Stimulated activated CD4-positive, alpha-beta T cell treated with anti-CD3 and anti-CD28 coated beads, Interleukin-12 subunit alpha, Interleukin-12 subunit beta, amount 100 ng/mL, for 24 hours (primary cell): Measurements from ENCODE around the gene NSUN6.

ENCODE experiments used
- DNase-seq, 2 experiments: peaks; one replicate each; pipeline ENCODE4 v3.0.0-alpha.2; 2020; ENCODE audit warnings: low read depth in 2 of 2

NSUN6 gene

GRCh38 chr10:18651324-18652007 lies at the start of gene NSUN6:
Gene NSUN6, minus strand, starts transcription at chr10:18651587. Its CDS starts 384 bp downstream, at chr10:18651203.
- peak; percentile 88 to 89 for DNase-seq

- no peak for DNase-seq
These were observed 48.8 kb upstream of the NSUN6 start for GRCh38 chr10:18699849-18700840.

- no peak for DNase-seq
These were observed 39.2 kb upstream of the NSUN6 start for GRCh38 chr10:18690541-18690940.

GRCh38 chr10:18689498-18689897 lies 38.1 kb upstream of the NSUN6 start:
- no peak for DNase-seq

GRCh38 chr10:18687706-18688105 lies 36.3 kb upstream of the NSUN6 start:
- DNase-seq = no peak

- no peak for DNase-seq
These were observed 35.8 kb upstream of the NSUN6 start for GRCh38 chr10:18687195-18687594.

- DNase-seq = no peak
These were observed 34.2 kb upstream of the NSUN6 start for GRCh38 chr10:18685555-18685954.

- DNase-seq = no peak
These were observed 33.6 kb upstream of the NSUN6 start for GRCh38 chr10:18684953-18685352.

- DNase-seq = no peak
These were observed 33.0 kb upstream of the NSUN6 start for GRCh38 chr10:18684416-18684815.

GRCh38 chr10:18683427-18683826 lies 32.0 kb upstream of the NSUN6 start:
- DNase-seq = no peak

- no peak for DNase-seq
These were observed 30.6 kb upstream of the NSUN6 start for GRCh38 chr10:18681971-18682411.

GRCh38 chr10:18681366-18681765 lies 30.0 kb upstream of the NSUN6 start:
- DNase-seq = no peak

- DNase-seq = no peak
These were observed 29.4 kb upstream of the NSUN6 start for GRCh38 chr10:18680754-18681153.

- DNase-seq = no peak
These were observed 23.9 kb upstream of the NSUN6 start for GRCh38 chr10:18675086-18675801.

GRCh38 chr10:18668026-18668425 lies 16.6 kb upstream of the NSUN6 start:
- DNase-seq = no peak

GRCh38 chr10:18666810-18667209 lies 15.4 kb upstream of the NSUN6 start:
- no peak for DNase-seq

- no peak for DNase-seq
These were observed 14.6 kb upstream of the NSUN6 start for GRCh38 chr10:18665815-18666558.

GRCh38 chr10:18664841-18665478 lies 13.6 kb upstream of the NSUN6 start:
- no peak for DNase-seq

GRCh38 chr10:18660816-18661431 lies 9.5 kb upstream of the NSUN6 start:
- no peak for DNase-seq

GRCh38 chr10:18659819-18660535 lies 8.6 kb upstream of the NSUN6 start:
- no peak for DNase-seq
